DMS 273 (cell line): ENCODE results near the gene IFITM10.
A peak's percentile ranks its signal among the peaks of the same experiment; 100 is the strongest.

Experiments
- DNase-seq: peaks from one replicate; lab custom pipeline; 2025; ENCODE audit not compliant: unreplicated experiment; lab: John Stamatoyannopoulos, UW

The IFITM10 gene

GRCh38 chr11:1719781-1720180 is 30.6 kb downstream of the IFITM10 start:
- DNase-seq: no peak

GRCh38 chr11:1718326-1718725 is 32.1 kb downstream of the IFITM10 start:
- no peak for DNase-seq

- no peak for DNase-seq
These were observed 32.6 kb downstream of the IFITM10 start for GRCh38 chr11:1717745-1718144.

- DNase-seq: no peak
These were observed 35.2 kb downstream of the IFITM10 start for GRCh38 chr11:1714908-1715885.

GRCh38 chr11:1708716-1709115 is 41.7 kb downstream of the IFITM10 start:
- DNase-seq: no peak

GRCh38 chr11:1707751-1708150 is 42.6 kb downstream of the IFITM10 start:
- DNase-seq: no peak

GRCh38 chr11:1706634-1707400 is 43.6 kb downstream of the IFITM10 start:
- DNase-seq: peak; percentile 17

GRCh38 chr11:1705126-1706052 is 45.0 kb downstream of the IFITM10 start:
- DNase-seq: no peak

GRCh38 chr11:1703146-1703545 is 47.2 kb downstream of the IFITM10 start:
- DNase-seq: no peak

- no peak for DNase-seq
These were observed 47.9 kb downstream of the IFITM10 start for GRCh38 chr11:1702506-1702905.

- DNase-seq: no peak
These were observed 49.1 kb downstream of the IFITM10 start for GRCh38 chr11:1701091-1701807.

- DNase-seq: no peak
These were observed 50.6 kb downstream of the IFITM10 start for GRCh38 chr11:1699771-1700170.

- DNase-seq: no peak
These were observed 53.5 kb downstream of the IFITM10 start, which contains the start of gene KRTAP5-6 for GRCh38 chr11:1696608-1697570. TSS of gene KRTAP5-6 (plus strand) at chr11:1697195. CDS start at chr11:1697246, 51 bp downstream.

- DNase-seq: no peak
These were observed 54.8 kb downstream of the IFITM10 start for GRCh38 chr11:1695548-1696108.

GRCh38 chr11:1694846-1695547 is 55.4 kb downstream of the IFITM10 start:
- DNase-seq: no peak

GRCh38 chr11:1694064-1694845 is 56.1 kb downstream of the IFITM10 start:
- DNase-seq: peak; percentile 86
